Left renal pelvis (tissue), 4 donors: ENCODE results near the gene FAM120A. TPM values are rescaled to one million over a fixed set of nuclear protein-coding genes. Genes with fewer than 3 reads are reported as not detected.

Experiments used
- DNase-seq, 4 donors: peaks; one replicate each; pipeline ENCODE4 v3.0.0-alpha.2; 2013; ENCODE audit warnings: low read depth in 4 of 4, low spot score in 3 of 4
- polyA plus RNA-seq, 4 donors: library from polyadenylated mRNA; unstranded; fragments of 120-200 nt; gene quantifications; one replicate each; pipeline ENCODE4 v1.2.1, GENCODE V29; 2013; ENCODE audit not compliant: insufficient read length in 4 of 4

FAM120A gene
- polyA plus RNA-seq, 4 donors, result 60.6 to 78.3 (median 78.0) TPM

- no peak for DNase-seq
Measured at GRCh38 chr9:93440896-93441580, 10.4 kb upstream of the FAM120A start.

- no peak for DNase-seq
Measured at GRCh38 chr9:93446073-93446472, 5.4 kb upstream of the FAM120A start.

GRCh38 chr9:93447655-93448054 lies 3.8 kb upstream of the FAM120A start:
- no peak for DNase-seq

GRCh38 chr9:93451849-93452709 lies 594 bp downstream of the FAM120A start:
- no peak for DNase-seq

GRCh38 chr9:93452710-93453046 lies 1.2 kb downstream of the FAM120A start:
- DNase-seq, result no peak

- DNase-seq, result peak; percentile 78 to 88 (median 80)
Measured at GRCh38 chr9:93453047-93453914, 1.8 kb downstream of the FAM120A start, which contains the start of gene FAM120AOS. FAM120AOS (minus strand) TSS chr9:93453581; CDS start chr9:93452709, 872 bp downstream.

GRCh38 chr9:93456022-93456421 lies 4.5 kb downstream of the FAM120A start:
- no peak for DNase-seq

GRCh38 chr9:93456504-93456903 lies 5.0 kb downstream of the FAM120A start:
- DNase-seq, result no peak

GRCh38 chr9:93457006-93457405 lies 5.5 kb downstream of the FAM120A start:
- no peak for DNase-seq

- no peak for DNase-seq
Measured at GRCh38 chr9:93458712-93459111, 7.2 kb downstream of the FAM120A start.

- DNase-seq, result no peak
Measured at GRCh38 chr9:93459432-93459847, 8.0 kb downstream of the FAM120A start.

- no peak for DNase-seq
Measured at GRCh38 chr9:93460689-93461413, 9.4 kb downstream of the FAM120A start.

- no peak for DNase-seq
Measured at GRCh38 chr9:93461414-93461743, 9.9 kb downstream of the FAM120A start.

- no peak for DNase-seq
Measured at GRCh38 chr9:93461821-93462220, 10.3 kb downstream of the FAM120A start.

- no peak for DNase-seq
Measured at GRCh38 chr9:93463638-93464248, 12.3 kb downstream of the FAM120A start.

- no peak for DNase-seq
Measured at GRCh38 chr9:93464395-93464794, 12.9 kb downstream of the FAM120A start.

- no peak for DNase-seq
Measured at GRCh38 chr9:93464876-93465275, 13.4 kb downstream of the FAM120A start.

GRCh38 chr9:93465855-93466254 lies 14.4 kb downstream of the FAM120A start:
- no peak for DNase-seq

- no peak for DNase-seq
Measured at GRCh38 chr9:93466416-93467061, 15.1 kb downstream of the FAM120A start.

GRCh38 chr9:93467062-93467416 lies 15.6 kb downstream of the FAM120A start:
- DNase-seq, result no peak
